OCI-LY1 (cell line): ENCODE data around the gene USP40.

Source experiments
- H2AFZ ChIP-seq: fragments of 200-600 bp; sonication (generic), shearing (Covaris generic); 2 replicates; pipeline ENCODE4 v1.6.0; 2014; ENCODE audit warnings: antibody characterized with exemption, mild to moderate bottlenecking, low read length
- H3F3A ChIP-seq: fragments of 200-600 bp; sonication (generic), shearing (Covaris generic); 2 replicates; pipeline ENCODE4 v1.6.0; 2014; ENCODE audit warnings: mild to moderate bottlenecking, antibody characterized with exemption, low read length, moderate library complexity; ENCODE audit not compliant: insufficient read depth
- H3K27ac ChIP-seq: fragments of 200-600 bp; sonication (generic); 2 replicates; pipeline ENCODE4 v1.5.1; 2014; ENCODE audit warnings: low read length, mixed run types, mild to moderate bottlenecking, low read depth; ENCODE audit not compliant: poor library complexity, severe bottlenecking
- H3K27me3 ChIP-seq: fragments of 200-600 bp; sonication (generic); 2 replicates; pipeline ENCODE4 v1.6.0; 2014; ENCODE audit warnings: antibody characterized with exemption, mild to moderate bottlenecking, low read length, moderate library complexity; ENCODE audit not compliant: insufficient read depth
- H3K36me3 ChIP-seq: fragments of 200-600 bp; sonication (generic); 2 replicates; pipeline ENCODE4 v1.6.1; 2014; ENCODE audit warnings: mild to moderate bottlenecking, antibody characterized with exemption, low read length, moderate library complexity, mixed read lengths; ENCODE audit not compliant: insufficient read depth
- H3K4me1 ChIP-seq: fragments of 200-600 bp; sonication (generic); 2 replicates; pipeline ENCODE4 v1.5.1; 2014; ENCODE audit warnings: mild to moderate bottlenecking, low read length, moderate library complexity; ENCODE audit not compliant: insufficient read depth, severe bottlenecking
- H3K4me2 ChIP-seq: fragments of 200-600 bp; sonication (generic), shearing (Covaris generic); 2 replicates; pipeline ENCODE4 v1.6.1; 2014; ENCODE audit warnings: low read length
- H3K4me3 ChIP-seq: fragments of 200-600 bp; sonication (generic); 2 replicates; pipeline ENCODE4 v1.5.1; 2014; ENCODE audit warnings: low read length, low read depth, mild to moderate bottlenecking, mixed read lengths; ENCODE audit not compliant: poor library complexity, severe bottlenecking
- H3K79me2 ChIP-seq: fragments of 200-600 bp; shearing (Covaris generic); 2 replicates; pipeline ENCODE4 v1.6.1; 2016; ENCODE audit warnings: mixed run types, low read length, mixed read lengths; ENCODE audit not compliant: insufficient read depth
- H3K9ac ChIP-seq: fragments of 200-600 bp; sonication (generic), shearing (Covaris generic); 2 replicates; pipeline ENCODE4 v1.6.1; 2014; ENCODE audit warnings: mild to moderate bottlenecking, low read length, mixed read lengths
- H3K9me2 ChIP-seq: fragments of 200-600 bp; sonication (generic), shearing (Covaris generic); 2 replicates; pipeline ENCODE4 v1.6.1; 2014; ENCODE audit warnings: low read depth, mild to moderate bottlenecking, low read length, mixed read lengths
- H3K9me3 ChIP-seq: fragments of 200-600 bp; shearing (Covaris generic); 2 replicates; pipeline ENCODE4 v1.6.1; 2014; ENCODE audit warnings: low read length, mixed read lengths
- H4K20me1 ChIP-seq: fragments of 200-600 bp; sonication (generic), shearing (Covaris generic); 2 replicates; pipeline ENCODE4 v1.6.0; 2016; ENCODE audit warnings: mild to moderate bottlenecking, low read length; ENCODE audit not compliant: insufficient read depth
- EZH2 ChIP-seq: fragments of 200-600 bp; sonication (generic), shearing (Covaris generic); IDR thresholded peaks from 2 replicates; pipeline ENCODE4 v1.8.0; 2017; ENCODE audit warnings: borderline replicate concordance, mixed run types, mild to moderate bottlenecking, antibody characterized with exemption, low read length, moderate library complexity, mixed read lengths
- TF ChIP-seq, protein P1 (sequence below): fragments of 200-600 bp; sonication (generic), shearing (Covaris generic); IDR thresholded peaks from 2 replicates; pipeline ENCODE4 v1.5.1; 2017; ENCODE audit warnings: mild to moderate bottlenecking, antibody characterized with exemption, low read length, moderate library complexity, mixed read lengths

USP40 gene

DNA sequence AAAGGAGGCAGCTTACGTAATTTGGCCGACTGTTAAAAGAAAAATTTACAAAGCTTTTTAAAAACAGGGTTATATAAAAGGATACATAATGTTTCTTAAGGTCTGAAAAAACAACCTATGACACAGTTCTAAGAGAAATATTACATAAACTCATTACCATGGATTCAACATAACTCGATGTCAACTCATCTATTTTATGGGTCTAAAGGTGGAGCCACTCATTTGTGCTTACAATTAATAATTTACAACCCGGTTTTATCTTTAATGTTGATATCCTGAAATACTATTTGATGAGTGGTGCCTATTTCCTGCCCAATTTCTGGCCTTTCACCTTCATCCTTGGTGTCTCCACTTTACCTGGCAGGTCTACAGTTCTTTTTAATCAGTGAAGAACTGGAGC is 15.1 kb downstream of the USP40 start:
- Histone ChIP-seq H3K4me1 (peaks cover 1% of the 10 kb centered on the region), H4K20me1 (no peaks in the 10 kb centered on the region), H3K9ac (no peak overlapping the region), H3K9me2 (no peaks in the 10 kb centered on the region), H3K27ac (no peak overlapping the region), H3K36me3 (no peaks in the 10 kb centered on the region), H3K4me2 (no peak overlapping the region), H3K79me2 (no peaks in the 10 kb centered on the region), H3K4me3 (no peak overlapping the region), H3K27me3 (no peaks in the 10 kb centered on the region), H3F3A (no peaks in the 10 kb centered on the region), H2AFZ (no peak overlapping the region), H3K9me3 (no peaks in the 10 kb centered on the region)
- no peak for TF ChIP-seq EZH2

DNA sequence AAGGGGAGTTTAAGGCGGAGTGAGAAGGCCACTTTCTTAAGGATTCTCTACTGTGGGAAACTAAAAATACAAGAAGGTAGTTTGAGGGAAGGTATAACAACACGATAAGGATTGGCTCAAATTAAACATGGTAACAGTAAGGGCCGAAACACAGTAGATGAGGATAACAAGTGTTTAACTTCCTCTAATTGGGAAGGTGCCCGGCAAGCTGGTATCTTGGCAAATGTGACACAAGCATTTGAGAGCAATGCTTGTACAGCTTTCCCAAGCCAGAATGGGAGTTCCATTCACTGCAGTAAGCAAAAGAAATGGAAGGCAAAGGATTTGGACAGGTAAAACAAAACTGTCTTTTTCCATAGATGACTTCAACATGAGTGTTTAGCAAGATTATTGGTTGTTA is 19.8 kb downstream of the USP40 start:
- no peaks in the 10 kb centered on the region for H4K20me1 ChIP-seq
- H3K9me2 ChIP-seq: no peaks in the 10 kb centered on the region
- no peak overlapping the region for H3K27ac ChIP-seq
- no peaks in the 10 kb centered on the region for H3F3A ChIP-seq
- no peaks in the 10 kb centered on the region for H3K9me3 ChIP-seq
- no peaks in the 10 kb centered on the region for H3K27me3 ChIP-seq
- H3K4me2 ChIP-seq: no peak overlapping the region
- TF ChIP-seq EZH2: no peak
- TF ChIP-seq, protein P1, sequence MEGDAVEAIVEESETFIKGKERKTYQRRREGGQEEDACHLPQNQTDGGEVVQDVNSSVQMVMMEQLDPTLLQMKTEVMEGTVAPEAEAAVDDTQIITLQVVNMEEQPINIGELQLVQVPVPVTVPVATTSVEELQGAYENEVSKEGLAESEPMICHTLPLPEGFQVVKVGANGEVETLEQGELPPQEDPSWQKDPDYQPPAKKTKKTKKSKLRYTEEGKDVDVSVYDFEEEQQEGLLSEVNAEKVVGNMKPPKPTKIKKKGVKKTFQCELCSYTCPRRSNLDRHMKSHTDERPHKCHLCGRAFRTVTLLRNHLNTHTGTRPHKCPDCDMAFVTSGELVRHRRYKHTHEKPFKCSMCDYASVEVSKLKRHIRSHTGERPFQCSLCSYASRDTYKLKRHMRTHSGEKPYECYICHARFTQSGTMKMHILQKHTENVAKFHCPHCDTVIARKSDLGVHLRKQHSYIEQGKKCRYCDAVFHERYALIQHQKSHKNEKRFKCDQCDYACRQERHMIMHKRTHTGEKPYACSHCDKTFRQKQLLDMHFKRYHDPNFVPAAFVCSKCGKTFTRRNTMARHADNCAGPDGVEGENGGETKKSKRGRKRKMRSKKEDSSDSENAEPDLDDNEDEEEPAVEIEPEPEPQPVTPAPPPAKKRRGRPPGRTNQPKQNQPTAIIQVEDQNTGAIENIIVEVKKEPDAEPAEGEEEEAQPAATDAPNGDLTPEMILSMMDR: no peak
- H3K79me2 ChIP-seq: no peaks in the 10 kb centered on the region
- no peak overlapping the region for H2AFZ ChIP-seq
- H3K9ac ChIP-seq: no peak overlapping the region
- no peak overlapping the region for H3K4me3 ChIP-seq
- peaks cover 4% of the 10 kb centered on the region for H3K4me1 ChIP-seq
- no peaks in the 10 kb centered on the region for H3K36me3 ChIP-seq

DNA sequence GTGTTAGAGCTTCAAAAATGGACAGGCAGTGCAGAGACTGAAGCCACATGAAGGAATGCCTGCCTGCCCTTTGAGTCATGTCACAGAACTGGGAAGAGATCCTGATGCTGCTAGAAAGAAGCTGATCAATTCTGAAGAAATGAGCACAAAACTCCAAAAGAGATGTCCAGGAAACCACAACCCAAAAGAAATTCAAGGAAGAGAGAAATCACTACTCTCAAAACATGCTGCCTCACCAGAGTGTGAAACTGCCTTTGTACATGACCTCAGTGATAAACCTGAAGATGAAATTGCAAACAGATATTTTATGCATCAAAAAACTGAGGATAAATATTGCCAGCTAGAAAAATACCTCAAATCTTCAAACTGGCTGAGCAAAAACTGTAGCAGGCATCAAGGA is 20.5 kb downstream of the USP40 start:
- TF ChIP-seq, protein P1: no peak
- TF ChIP-seq EZH2: no peak
- Histone ChIP-seq H3K27me3 (no peaks in the 10 kb centered on the region), H2AFZ (no peak overlapping the region), H3K79me2 (no peaks in the 10 kb centered on the region), H3F3A (no peaks in the 10 kb centered on the region), H3K9me2 (no peaks in the 10 kb centered on the region), H3K4me3 (no peak overlapping the region), H4K20me1 (no peaks in the 10 kb centered on the region), H3K4me2 (no peak overlapping the region), H3K9ac (no peak overlapping the region), H3K9me3 (no peaks in the 10 kb centered on the region), H3K36me3 (no peaks in the 10 kb centered on the region), H3K4me1 (peaks cover 4% of the 10 kb centered on the region), H3K27ac (no peak overlapping the region)

DNA sequence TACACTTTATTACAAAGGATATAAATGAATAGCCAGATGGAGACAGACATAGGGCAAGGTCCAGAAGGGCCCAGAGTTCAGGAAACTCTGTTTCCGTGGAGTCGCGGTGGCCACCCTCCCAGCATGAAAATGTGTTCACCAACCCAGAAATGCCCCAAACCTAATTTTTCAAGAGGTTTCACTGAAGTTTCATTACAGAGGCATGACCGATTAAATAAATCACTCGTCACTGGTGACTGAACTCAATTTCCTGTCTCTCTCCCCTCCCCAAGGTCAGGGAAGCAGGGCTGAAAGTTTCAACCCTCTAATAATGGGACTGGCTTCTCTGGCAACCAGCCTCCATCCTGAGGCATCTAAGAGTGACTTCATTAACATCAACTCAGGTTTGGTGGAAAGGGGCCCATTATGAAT is 22.4 kb downstream of the USP40 start:
- Histone ChIP-seq H2AFZ (no peak overlapping the region), H3K9me3 (no peaks in the 10 kb centered on the region), H3K4me2 (no peak overlapping the region), H3K79me2 (no peaks in the 10 kb centered on the region), H3K4me1 (peaks cover 6% of the 10 kb centered on the region), H3K27ac (no peak overlapping the region), H3K9me2 (no peaks in the 10 kb centered on the region), H3K36me3 (no peaks in the 10 kb centered on the region), H3K4me3 (no peak overlapping the region), H3K27me3 (no peaks in the 10 kb centered on the region), H4K20me1 (no peaks in the 10 kb centered on the region), H3K9ac (no peak overlapping the region), H3F3A (no peaks in the 10 kb centered on the region)
- no peak for TF ChIP-seq EZH2
- TF ChIP-seq, protein P1: no peak
